H9 (cell line): ENCODE data around the gene TRANK1. TPM values are rescaled to one million over a fixed set of nuclear protein-coding genes. Genes with fewer than 3 reads are reported as not detected.

Experiments used
- DNase-seq: peaks from one replicate; pipeline ENCODE4 v3.0.0-alpha.2; 2017
- H2AFZ ChIP-seq: one replicate; pipeline ENCODE4 v1.6.1; 2013; ENCODE audit warnings: mild to moderate bottlenecking, low read length, control low read depth, moderate library complexity
- H2AK5ac ChIP-seq: 2 replicates; pipeline ENCODE4 v1.6.1; 2013; ENCODE audit warnings: low read length, control low read depth, mixed read lengths; ENCODE audit not compliant: insufficient read length
- H2BK120ac ChIP-seq: one replicate; pipeline ENCODE4 v1.6.1; 2013; ENCODE audit warnings: low read depth, mild to moderate bottlenecking, low read length, control low read depth, inconsistent platforms; ENCODE audit not compliant: poor library complexity, severe bottlenecking
- H2BK12ac ChIP-seq: 2 replicates; pipeline ENCODE4 v1.6.1; 2013; ENCODE audit warnings: low read length, control low read depth, mixed read lengths, low read depth; ENCODE audit not compliant: insufficient read length
- H2BK15ac ChIP-seq: 2 replicates; pipeline ENCODE4 v1.6.1; 2013; ENCODE audit warnings: low read depth, low read length, control low read depth
- H2BK20ac ChIP-seq: one replicate; pipeline ENCODE4 v1.6.1; 2013; ENCODE audit warnings: low read depth, mild to moderate bottlenecking, low read length, control low read depth, inconsistent platforms; ENCODE audit not compliant: poor library complexity, severe bottlenecking
- H2BK5ac ChIP-seq: 2 replicates; pipeline ENCODE4 v1.6.1; 2013; ENCODE audit warnings: low read length, control low read depth, mixed read lengths; ENCODE audit not compliant: insufficient read length
- H3K14ac ChIP-seq: 2 replicates; pipeline ENCODE4 v1.6.1; 2013; ENCODE audit warnings: low read length, control low read depth; ENCODE audit not compliant: insufficient read depth
- H3K18ac ChIP-seq: 2 replicates; pipeline ENCODE4 v1.6.1; 2013; ENCODE audit warnings: low read depth, mild to moderate bottlenecking, mixed read lengths, low read length, control low read depth; ENCODE audit not compliant: insufficient read length
- H3K23ac ChIP-seq: 2 replicates; pipeline ENCODE4 v1.6.1; 2013; ENCODE audit warnings: low read length, control low read depth, mixed read lengths, low read depth; ENCODE audit not compliant: insufficient read length
- H3K23me2 ChIP-seq: 2 replicates; pipeline ENCODE4 v1.6.1; 2013; ENCODE audit warnings: low read depth, mild to moderate bottlenecking, mixed read lengths, low read length, control low read depth; ENCODE audit not compliant: insufficient read length, poor library complexity, severe bottlenecking
- H3K27ac ChIP-seq: 2 replicates; pipeline ENCODE4 v1.5.1; 2013; ENCODE audit warnings: low read length, control low read depth, mixed read lengths, low read depth; ENCODE audit not compliant: insufficient read length
- H3K27me3 ChIP-seq: 2 replicates; pipeline ENCODE4 v1.6.1; 2013; ENCODE audit warnings: low read length, control low read depth, inconsistent platforms; ENCODE audit not compliant: insufficient read depth
- H3K4ac ChIP-seq: 2 replicates; pipeline ENCODE4 v1.6.1; 2013; ENCODE audit warnings: low read depth, mild to moderate bottlenecking, control low read depth, inconsistent platforms, low read length, moderate library complexity
- H3K4me1 ChIP-seq: 2 replicates; pipeline ENCODE4 v1.6.1; 2013; ENCODE audit warnings: low read length, control low read depth, inconsistent platforms; ENCODE audit not compliant: insufficient read depth
- H3K4me2 ChIP-seq: 2 replicates; pipeline ENCODE4 v1.6.1; 2013; ENCODE audit warnings: low read length, control low read depth, mixed read lengths; ENCODE audit not compliant: insufficient read length, insufficient read depth
- H3K56ac ChIP-seq: 2 replicates; pipeline ENCODE4 v1.6.1; 2013; ENCODE audit warnings: low read depth, mild to moderate bottlenecking, mixed read lengths, low read length, control low read depth; ENCODE audit not compliant: insufficient read length
- H3K79me1 ChIP-seq: 2 replicates; pipeline ENCODE4 v1.6.1; 2013; ENCODE audit warnings: low read depth, mild to moderate bottlenecking, moderate library complexity, low read length, control low read depth, inconsistent platforms; ENCODE audit not compliant: insufficient read depth, poor library complexity, severe bottlenecking
- H3K79me2 ChIP-seq: 2 replicates; pipeline ENCODE4 v1.6.1; 2013; ENCODE audit warnings: low read length, control low read depth, inconsistent platforms; ENCODE audit not compliant: insufficient read depth
- H3K9ac ChIP-seq: 2 replicates; pipeline ENCODE4 v1.6.1; 2013; ENCODE audit warnings: low read length, control low read depth, mixed read lengths; ENCODE audit not compliant: insufficient read length; ENCODE audit errors: extremely low read depth
- H3K9me3 ChIP-seq: one replicate; pipeline ENCODE4 v1.6.1; 2013; ENCODE audit warnings: low read depth, low read length, inconsistent platforms; ENCODE audit not compliant: control insufficient read depth
- H3T11ph ChIP-seq: one replicate; pipeline ENCODE4 v1.6.1; 2013; ENCODE audit warnings: mild to moderate bottlenecking, low read length, control low read depth, inconsistent platforms
- H4K20me1 ChIP-seq: one replicate; pipeline ENCODE4 v1.6.1; 2013; ENCODE audit not compliant: control insufficient read depth, insufficient read length, insufficient read depth
- H4K5ac ChIP-seq: 2 replicates; pipeline ENCODE4 v1.6.1; 2013; ENCODE audit warnings: low read depth, mild to moderate bottlenecking, mixed read lengths, low read length, control low read depth; ENCODE audit not compliant: insufficient read length
- H4K8ac ChIP-seq: replicated peaks from 2 replicates; pipeline ENCODE4 v1.6.1; 2013; ENCODE audit warnings: low read length, control low read depth, mixed read lengths, low read depth; ENCODE audit not compliant: insufficient read length
- H4K91ac ChIP-seq: 2 replicates; pipeline ENCODE4 v1.6.1; 2013; ENCODE audit warnings: low read depth, mild to moderate bottlenecking, moderate library complexity, mixed read lengths, low read length, control low read depth; ENCODE audit not compliant: insufficient read length
- H3K27ac Mint-ChIP-seq, 3 experiments: 2 replicates in 2 of 3; 3 replicates in 1 of 3; pipeline ENCODE4 v1.8.0; 2020 to 2021; ENCODE audit warnings: mixed read lengths in 3 of 3, mild to moderate bottlenecking in 1 of 3, moderate library complexity in 1 of 3
- H3K27me3 Mint-ChIP-seq: 2 replicates; pipeline ENCODE4 v1.8.0; 2021; ENCODE audit warnings: low read depth, mild to moderate bottlenecking, moderate library complexity, mixed read lengths
- H3K36me3 Mint-ChIP-seq, 3 experiments: 2 replicates in 2 of 3; 3 replicates in 1 of 3; pipeline ENCODE4 v1.8.0; 2020 to 2021; ENCODE audit warnings: low read depth in 3 of 3, mixed read lengths in 3 of 3; ENCODE audit not compliant: insufficient read depth in 1 of 3
- H3K4me1 Mint-ChIP-seq, 2 experiments: 2 replicates each; pipeline ENCODE4 v1.8.0; 2020; ENCODE audit warnings: mixed read lengths in 2 of 2
- H3K4me3 Mint-ChIP-seq, 2 experiments: 2 replicates in 1 of 2; 3 replicates in 1 of 2; pipeline ENCODE4 v1.8.0; 2020 to 2021; ENCODE audit warnings: mild to moderate bottlenecking in 2 of 2, mixed read lengths in 2 of 2, moderate library complexity in 1 of 2
- H3K9me3 Mint-ChIP-seq, 2 experiments: 2 replicates in 1 of 2; 3 replicates in 1 of 2; pipeline ENCODE4 v1.8.0; 2020; ENCODE audit warnings: mild to moderate bottlenecking in 2 of 2, mixed read lengths in 2 of 2, moderate library complexity in 1 of 2
- WGBS: extraction: QIAGEN DNeasy Blood & Tissue Kit; methylation state at CpG from one replicate; pipeline ENCODE4 v1.1.7; 2013; ENCODE audit warnings: missing lambda C conversion rate, low lambda C conversion rate, mixed read lengths; ENCODE audit not compliant: insufficient read length; ENCODE audit errors: extremely low coverage; 5-methylcytosine and 5-hydroxymethylcytosine counted together
- total RNA-seq: library from RNA; stranded (reverse); gene quantifications from 2 replicates; pipeline ENCODE4 v1.2.1, GENCODE V29; 2021
- TF ChIP-seq, protein P1 (sequence below): fragments of 200-600 bp; sonication (generic); conservative IDR thresholded peaks from 3 replicates; pipeline ENCODE4 v1.8.0; 2021; ENCODE audit warnings: antibody characterized with exemption, mild to moderate bottlenecking

The TRANK1 gene
- total RNA-seq, 1 experiment from 2014 or later = 5.9 TPM

GRCh38 chr3:36918050-36918449, 26.8 kb downstream of the TRANK1 start:
- H2AK5ac ChIP-seq = no peak overlapping the region
- no peak overlapping the region for H2BK12ac ChIP-seq
- H3K27ac ChIP-seq = no peak overlapping the region
- H3K9ac ChIP-seq = no peak overlapping the region
- H3K23ac ChIP-seq = no peak overlapping the region
- Mint-ChIP-seq H3K27me3 (no peaks in the 10 kb centered on the region), H3K4me1 (peaks cover 0 to 6% of the 10 kb centered on the region in 2 experiments; a peak in 1 of 4 replicates), H3K27ac (no peak overlapping the region), H3K4me3 (no peak overlapping the region), H3K36me3 (peaks cover 5 to 10% (median 6%) of the 10 kb centered on the region in 3 experiments; a peak in 5 of 7 replicates), H3K9me3 (peaks cover 8 to 9% of the 10 kb centered on the region in 2 experiments; a peak in 4 of 5 replicates)
- H3K14ac ChIP-seq = no peak overlapping the region
- no CpG with 5 or more reads among the region's 2 CpGs for WGBS
- H4K8ac ChIP-seq = no peak overlapping the region
- no peak overlapping the region for H3K4me2 ChIP-seq
- H3K79me1 ChIP-seq = no peaks in the 10 kb centered on the region
- no peaks in the 10 kb centered on the region for H4K20me1 ChIP-seq
- H4K5ac ChIP-seq = no peak overlapping the region
- H3K9me3 ChIP-seq = no peaks in the 10 kb centered on the region
- no peaks in the 10 kb centered on the region for H3K23me2 ChIP-seq
- no peak for DNase-seq
- H4K91ac ChIP-seq = no peak overlapping the region
- no peak overlapping the region for H3T11ph ChIP-seq
- H2BK15ac ChIP-seq = no peak overlapping the region
- TF ChIP-seq, protein P1, sequence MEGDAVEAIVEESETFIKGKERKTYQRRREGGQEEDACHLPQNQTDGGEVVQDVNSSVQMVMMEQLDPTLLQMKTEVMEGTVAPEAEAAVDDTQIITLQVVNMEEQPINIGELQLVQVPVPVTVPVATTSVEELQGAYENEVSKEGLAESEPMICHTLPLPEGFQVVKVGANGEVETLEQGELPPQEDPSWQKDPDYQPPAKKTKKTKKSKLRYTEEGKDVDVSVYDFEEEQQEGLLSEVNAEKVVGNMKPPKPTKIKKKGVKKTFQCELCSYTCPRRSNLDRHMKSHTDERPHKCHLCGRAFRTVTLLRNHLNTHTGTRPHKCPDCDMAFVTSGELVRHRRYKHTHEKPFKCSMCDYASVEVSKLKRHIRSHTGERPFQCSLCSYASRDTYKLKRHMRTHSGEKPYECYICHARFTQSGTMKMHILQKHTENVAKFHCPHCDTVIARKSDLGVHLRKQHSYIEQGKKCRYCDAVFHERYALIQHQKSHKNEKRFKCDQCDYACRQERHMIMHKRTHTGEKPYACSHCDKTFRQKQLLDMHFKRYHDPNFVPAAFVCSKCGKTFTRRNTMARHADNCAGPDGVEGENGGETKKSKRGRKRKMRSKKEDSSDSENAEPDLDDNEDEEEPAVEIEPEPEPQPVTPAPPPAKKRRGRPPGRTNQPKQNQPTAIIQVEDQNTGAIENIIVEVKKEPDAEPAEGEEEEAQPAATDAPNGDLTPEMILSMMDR = no peak
- H2BK5ac ChIP-seq = no peak overlapping the region
- H3K79me2 ChIP-seq = no peaks in the 10 kb centered on the region
- H3K56ac ChIP-seq = no peak overlapping the region
- H2AFZ ChIP-seq = no peak overlapping the region
- no peaks in the 10 kb centered on the region for H3K27me3 ChIP-seq
- no peaks in the 10 kb centered on the region for H3K4me1 ChIP-seq
- H3K4ac ChIP-seq = no peak overlapping the region
- no peak overlapping the region for H2BK20ac ChIP-seq
- no peak overlapping the region for H2BK120ac ChIP-seq
- H3K18ac ChIP-seq = no peak overlapping the region
